GM12873 (cell line): ENCODE results near the gene OSCP1.

Experiments
- TF ChIP-seq, protein P1 (sequence below): IDR thresholded peaks from 2 replicates; pipeline ENCODE4 v1.5.1; 2012; ENCODE audit warnings: low read depth, mild to moderate bottlenecking, moderate library complexity, low read length, control low read depth; ENCODE audit not compliant: insufficient read depth; ENCODE audit errors: missing control alignments

The OSCP1 gene

DNA sequence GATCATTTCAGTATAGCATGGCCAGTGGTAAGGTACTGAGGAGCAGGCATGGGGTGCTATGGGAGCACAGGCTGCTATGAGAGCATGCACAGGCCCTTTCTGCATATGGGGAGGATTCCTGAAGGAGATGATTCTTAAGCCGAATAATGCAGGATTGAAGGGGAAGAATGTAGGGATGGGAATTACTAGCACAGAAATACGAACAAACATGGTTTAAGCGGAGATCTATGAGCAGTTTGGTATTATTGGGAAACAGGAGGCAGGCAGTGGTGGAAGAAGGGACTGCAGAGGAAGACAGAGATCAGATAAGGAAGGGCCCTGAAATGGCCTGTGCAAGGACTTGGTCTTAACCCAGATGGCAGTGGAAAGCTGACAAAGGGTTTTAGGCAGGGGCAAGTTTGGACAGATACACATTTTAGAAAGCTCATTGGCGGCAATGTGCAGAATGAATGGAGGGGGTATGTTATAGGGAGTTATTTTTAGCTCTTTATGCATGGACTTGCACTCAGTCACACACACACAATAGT lies 1.7 kb downstream of the OSCP1 start:
- TF ChIP-seq, protein P1, sequence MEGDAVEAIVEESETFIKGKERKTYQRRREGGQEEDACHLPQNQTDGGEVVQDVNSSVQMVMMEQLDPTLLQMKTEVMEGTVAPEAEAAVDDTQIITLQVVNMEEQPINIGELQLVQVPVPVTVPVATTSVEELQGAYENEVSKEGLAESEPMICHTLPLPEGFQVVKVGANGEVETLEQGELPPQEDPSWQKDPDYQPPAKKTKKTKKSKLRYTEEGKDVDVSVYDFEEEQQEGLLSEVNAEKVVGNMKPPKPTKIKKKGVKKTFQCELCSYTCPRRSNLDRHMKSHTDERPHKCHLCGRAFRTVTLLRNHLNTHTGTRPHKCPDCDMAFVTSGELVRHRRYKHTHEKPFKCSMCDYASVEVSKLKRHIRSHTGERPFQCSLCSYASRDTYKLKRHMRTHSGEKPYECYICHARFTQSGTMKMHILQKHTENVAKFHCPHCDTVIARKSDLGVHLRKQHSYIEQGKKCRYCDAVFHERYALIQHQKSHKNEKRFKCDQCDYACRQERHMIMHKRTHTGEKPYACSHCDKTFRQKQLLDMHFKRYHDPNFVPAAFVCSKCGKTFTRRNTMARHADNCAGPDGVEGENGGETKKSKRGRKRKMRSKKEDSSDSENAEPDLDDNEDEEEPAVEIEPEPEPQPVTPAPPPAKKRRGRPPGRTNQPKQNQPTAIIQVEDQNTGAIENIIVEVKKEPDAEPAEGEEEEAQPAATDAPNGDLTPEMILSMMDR, result no peak

DNA sequence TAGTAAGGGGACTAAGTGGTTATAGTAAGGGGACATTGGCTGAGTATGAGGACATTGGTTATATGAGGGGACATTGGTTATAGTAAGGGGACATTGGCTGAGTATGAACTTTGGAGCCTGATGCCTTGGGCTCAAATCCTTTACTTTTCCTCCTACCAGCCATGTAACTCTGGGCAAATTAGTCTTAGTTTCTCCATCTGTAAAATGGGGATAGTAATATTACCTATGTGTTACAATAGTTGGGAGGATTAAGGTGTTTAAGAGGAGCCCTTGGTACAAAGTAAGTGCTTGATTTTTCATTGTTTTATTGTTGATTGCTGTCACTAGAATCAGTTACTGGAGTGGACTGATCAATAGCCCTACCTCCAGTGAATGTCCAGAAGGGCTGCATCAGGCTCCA lies 2.8 kb downstream of the OSCP1 start:
- TF ChIP-seq, protein P1, result no peak

DNA sequence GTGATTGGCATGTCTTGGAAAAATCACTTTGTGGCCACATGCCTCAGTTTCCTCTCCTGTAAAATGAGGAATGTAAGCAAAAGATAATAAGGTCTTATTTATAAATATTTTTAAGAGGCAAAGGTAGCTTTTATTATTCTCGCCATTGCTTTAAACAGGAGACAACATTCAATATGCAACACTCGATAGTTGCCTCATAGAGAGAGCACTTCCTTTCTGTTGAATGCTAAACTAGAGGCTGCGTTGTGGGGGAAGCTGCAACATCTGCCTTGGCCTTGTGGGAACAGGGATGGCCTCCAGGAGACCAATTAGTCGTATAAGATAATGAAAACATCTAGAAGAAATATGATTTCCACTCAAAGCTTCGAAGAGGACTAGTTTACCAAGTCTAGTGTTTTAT lies 3.5 kb downstream of the OSCP1 start:
- TF ChIP-seq, protein P1, result no peak

DNA sequence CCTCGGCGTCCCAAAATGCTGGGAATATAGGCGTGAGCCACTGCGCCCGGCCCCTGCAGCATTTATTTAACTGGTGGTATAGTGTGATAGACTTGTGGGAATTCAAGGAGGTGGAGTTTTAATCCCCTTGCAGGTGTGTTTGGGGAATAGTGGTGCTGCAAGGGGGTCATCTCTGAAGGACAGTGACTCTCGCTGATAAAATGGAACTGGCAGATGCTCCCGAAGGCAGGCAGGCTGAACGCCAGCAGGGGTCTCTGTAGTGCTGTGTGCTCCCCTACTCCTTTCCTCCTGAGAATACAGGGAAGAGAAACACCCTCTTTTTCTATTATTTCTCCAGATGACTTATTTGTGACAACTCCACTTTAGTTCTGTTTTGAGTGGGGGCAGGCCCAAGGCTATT lies 4.0 kb downstream of the OSCP1 start:
- TF ChIP-seq, protein P1, result peak; percentile 59

DNA sequence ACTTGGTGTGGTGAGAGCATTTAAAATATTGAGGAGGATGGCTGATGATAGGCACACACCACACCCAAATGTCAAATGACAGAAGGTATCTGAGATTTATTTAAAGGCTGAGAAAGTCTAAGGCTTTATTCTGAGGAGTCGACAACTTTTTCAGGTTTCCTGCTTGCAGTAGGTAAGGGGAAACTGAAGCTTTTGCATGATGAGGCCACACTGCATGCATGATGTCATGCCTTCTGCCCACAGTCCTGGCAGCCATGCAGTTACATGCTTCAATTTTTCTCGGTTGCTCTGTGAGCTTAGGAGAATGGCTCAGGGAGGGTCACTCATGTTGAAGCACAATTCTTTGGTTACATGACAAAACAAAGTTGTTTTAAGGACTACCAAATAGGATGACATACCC lies 7.0 kb downstream of the OSCP1 start:
- TF ChIP-seq, protein P1, result no peak

DNA sequence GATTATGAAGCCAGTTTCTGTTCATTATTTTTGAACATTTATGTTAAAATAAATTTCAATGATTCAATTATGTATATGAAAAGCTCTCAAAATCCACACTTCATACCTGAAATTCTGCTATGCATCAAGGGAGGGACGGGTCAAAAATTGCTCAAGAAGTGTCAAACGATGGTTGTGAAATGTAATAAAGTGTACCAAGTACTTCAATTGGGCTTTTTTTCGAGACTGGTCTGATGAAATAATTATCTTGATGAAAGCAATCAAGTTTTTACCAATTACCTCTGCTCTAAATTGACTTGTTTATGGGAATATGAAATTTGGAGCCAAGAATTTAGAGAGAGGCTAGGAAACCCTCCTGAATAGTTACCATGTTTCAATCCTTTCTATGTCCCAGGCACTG lies 7.9 kb downstream of the OSCP1 start:
- TF ChIP-seq, protein P1, result no peak

DNA sequence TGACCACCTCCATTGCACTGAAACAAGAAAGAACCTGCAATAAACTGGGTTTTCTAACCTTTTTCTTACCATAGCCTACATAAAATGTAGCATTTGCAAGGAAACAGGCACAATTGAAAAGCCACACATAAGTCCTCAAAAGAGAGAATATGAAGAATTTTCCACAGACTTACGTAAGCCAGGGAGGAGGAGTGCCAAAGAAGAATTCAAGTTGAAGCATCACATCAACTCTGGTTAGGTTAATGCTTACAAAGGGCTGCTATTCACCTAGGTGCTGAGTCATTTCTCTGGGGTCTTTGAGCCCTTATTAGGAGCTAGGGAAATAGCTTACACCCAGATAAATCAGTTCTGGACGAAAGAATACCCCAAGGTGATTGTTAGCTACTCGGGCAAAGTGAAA lies 9.6 kb downstream of the OSCP1 start:
- TF ChIP-seq, protein P1, result no peak
